ENCODE measurements around the gene POSTN.
"Not testable (repeated sequence)": the region's sequence is repeated elsewhere in the genome, so short reads cannot be mapped to it uniquely, and the experiment has no call there.

Gene POSTN

DNA sequence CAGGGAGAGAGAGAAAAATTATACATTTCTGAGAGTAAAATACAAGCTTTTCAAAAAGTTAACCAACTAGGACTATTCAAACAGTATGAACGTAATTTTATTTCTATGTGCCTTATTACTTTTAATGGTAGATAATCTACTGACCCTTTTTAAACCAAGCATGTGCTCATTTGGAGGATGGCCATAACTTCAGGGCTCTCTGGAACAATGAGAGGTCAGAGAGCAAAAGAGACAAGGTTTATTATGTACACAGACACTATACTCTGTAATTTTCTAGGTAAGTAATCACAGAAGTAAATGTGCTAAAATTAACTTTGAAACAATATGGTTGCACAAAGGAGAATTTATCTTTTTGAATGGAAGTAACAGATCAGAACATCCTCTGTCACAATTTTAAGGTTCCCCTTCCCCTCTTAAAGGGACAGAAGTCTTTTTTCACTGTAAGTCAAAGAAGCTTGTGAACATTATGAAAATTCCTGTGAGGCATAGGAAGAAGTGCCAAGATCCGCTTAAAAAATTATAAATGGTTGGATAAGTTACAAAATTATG lies 1.0 kb downstream of the POSTN start:
- no peak for DNase-seq (ENCODE audit: low read depth)

GRCh38 chr13:37596805-37597204 lies 1.8 kb downstream of the POSTN start:
- DNase-seq (ENCODE audit: low read depth) = no peak

DNA sequence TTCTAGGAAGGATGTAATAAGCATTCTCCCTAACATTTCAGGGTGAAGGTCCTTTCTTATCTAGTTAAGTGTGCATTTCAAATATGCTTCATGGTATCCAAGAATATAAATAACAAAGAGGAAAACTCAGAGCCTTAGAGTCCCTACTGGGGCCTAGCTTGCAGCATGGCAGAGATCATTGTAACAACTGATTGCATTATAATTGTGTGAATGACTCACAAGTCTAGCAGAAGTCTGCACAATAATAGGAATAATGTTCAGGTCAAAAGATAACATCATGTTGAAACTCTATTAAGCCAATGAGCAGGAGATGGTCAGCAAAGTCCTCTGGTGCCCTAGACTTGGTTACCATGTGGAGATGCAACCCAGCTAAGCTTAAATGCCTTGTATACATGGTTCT lies 3.4 kb downstream of the POSTN start:
- DNase-seq (ENCODE audit: low read depth) = no peak

GRCh38 chr13:37594550-37594949 lies 4.0 kb downstream of the POSTN start:
- no peak for DNase-seq (ENCODE audit: low read depth)

DNA sequence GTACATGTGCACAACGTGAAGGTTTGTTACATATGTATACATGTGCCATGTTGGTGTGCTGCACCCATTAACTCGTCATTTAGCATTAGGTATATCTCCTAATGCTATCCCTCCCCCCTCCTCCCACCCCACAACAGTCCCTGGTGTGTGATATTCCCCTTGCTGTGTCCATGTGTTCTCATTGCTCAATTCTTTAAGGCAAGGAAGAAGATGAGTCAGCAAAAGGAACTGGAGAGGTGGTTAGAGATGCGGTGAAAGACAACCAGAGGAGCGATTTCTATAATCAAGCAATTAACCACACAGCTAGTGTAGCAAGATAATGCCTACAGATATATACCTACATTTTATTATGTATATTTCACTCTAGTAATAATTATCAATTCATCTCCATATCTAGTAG lies 9.2 kb downstream of the POSTN start:
- DNase-seq (ENCODE audit: low read depth) = not testable (repeated sequence)

DNA sequence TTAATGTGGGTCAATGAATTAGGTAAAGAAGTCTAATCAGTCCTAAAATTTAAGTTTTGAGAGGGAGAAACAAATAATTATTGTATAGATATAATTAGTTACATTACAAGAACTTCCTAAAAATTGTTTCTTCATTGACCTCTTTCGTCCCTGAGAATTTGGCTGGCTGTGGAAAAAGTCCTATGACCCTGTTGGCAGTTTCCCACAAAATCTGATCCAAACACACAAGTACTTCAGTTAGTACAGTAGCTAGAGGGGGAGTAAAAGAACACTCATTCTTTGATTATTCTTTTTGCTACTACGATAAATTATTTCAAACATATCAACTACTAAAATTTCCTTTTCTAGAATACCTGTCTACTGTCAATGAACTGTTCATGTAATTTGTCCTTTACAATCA lies 11.3 kb downstream of the POSTN start:
- no peak for DNase-seq (ENCODE audit: low read depth)

DNA sequence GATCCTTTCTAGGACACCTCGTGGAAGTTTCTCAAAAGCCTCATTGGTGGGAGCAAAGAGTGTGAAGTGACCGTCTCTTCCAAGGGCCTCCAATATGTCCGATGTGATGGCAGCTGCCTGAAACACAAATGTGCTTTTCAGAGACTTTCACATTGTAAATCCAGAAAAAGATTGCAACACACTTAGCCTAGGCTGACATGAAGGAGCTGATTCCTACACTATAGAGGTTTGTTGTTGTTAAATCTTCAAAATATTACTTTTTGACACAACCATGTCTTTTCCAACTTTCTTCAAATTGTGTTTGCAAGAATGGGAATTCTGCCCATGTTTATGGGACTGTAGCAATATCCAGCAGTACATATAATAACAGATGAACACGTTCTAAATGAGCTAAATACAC lies 12.4 kb downstream of the POSTN start:
- no peak for DNase-seq (ENCODE audit: low read depth)

DNA sequence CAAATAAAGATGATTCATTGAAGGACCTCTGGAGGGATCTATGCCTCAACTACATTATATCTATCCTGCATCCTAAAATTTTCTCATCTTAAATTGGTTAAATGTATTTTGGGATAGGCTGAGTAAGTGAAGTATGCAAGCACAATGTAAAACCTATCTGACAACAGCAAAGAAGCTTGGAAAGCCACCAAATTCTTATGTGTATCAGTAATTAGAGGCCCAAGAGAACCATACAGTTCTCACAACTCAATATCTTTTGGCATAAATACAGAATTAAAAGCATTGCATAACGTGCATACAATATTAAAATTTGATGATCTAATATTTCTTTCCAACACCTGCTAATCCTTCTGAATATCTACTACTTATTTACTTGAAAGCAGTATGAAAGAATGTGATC lies 13.0 kb downstream of the POSTN start:
- DNase-seq (ENCODE audit: low read depth) = no peak

GRCh38 chr13:37576601-37577000 lies 22.0 kb downstream of the POSTN start:
- no peak for DNase-seq (ENCODE audit: low read depth)

DNA sequence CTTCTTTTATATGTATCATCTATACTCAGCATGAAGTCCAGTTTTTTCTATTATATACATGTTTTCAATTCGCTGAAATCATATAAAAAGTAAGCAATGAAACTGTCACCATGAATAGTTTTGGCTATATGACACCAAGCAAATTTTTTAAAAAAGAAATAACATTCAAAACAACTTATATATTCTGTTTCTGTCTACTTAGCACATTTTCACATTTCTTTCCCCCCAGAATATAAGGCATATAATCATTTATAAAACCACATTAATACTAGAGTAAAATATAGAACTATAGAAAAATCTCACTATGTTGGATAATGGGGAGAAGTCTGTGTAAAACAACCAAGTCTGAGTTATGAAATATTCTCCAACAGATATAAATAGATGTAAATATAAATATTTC lies 33.1 kb downstream of the POSTN start:
- DNase-seq (ENCODE audit: low read depth) = no peak

- no peak for DNase-seq (ENCODE audit: low read depth)
Measured at GRCh38 chr13:37561031-37561430, 37.5 kb downstream of the POSTN start.

GRCh38 chr13:37560526-37560925 lies 38.0 kb downstream of the POSTN start:
- DNase-seq (ENCODE audit: low read depth) = no peak

- not testable (repeated sequence) for DNase-seq (ENCODE audit: low read depth)
Measured at GRCh38 chr13:37558766-37559165, 39.8 kb downstream of the POSTN start.

- no peak for DNase-seq (ENCODE audit: low read depth)
Measured at GRCh38 chr13:37546087-37546486, 52.5 kb downstream of the POSTN start.

- no peak for DNase-seq (ENCODE audit: low read depth)
Measured at GRCh38 chr13:37544995-37545394, 53.6 kb downstream of the POSTN start.

DNA sequence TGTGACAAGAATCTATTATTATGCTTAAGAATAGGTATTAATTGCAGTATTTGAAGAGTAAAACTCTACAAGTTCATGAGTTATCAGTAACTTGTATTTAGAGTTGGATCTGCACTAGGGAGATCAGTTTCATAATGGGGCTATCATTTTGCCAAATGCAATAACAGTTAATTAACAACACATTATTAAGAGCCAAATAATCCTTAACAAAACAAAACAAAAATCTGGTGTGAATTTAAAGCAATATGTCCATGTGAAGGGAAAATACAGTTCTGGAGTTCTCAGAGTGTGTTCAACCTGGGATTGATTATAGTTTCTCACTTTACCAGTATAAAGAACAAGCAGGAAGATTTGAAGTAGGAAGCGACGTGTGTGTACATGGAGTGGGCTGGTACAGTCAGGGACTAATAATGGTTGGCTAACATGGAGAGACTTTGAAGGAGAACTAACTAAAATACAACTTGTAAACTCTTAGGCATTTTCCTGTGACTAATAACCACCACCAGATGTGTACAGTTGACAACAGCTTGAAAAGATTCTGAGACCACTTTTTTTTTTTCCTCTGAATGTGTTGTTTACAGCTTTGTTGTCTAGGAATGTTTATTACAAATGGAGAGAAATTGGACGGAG lies 58.5 kb downstream of the POSTN start:
- no peak for DNase-seq (ENCODE audit: low read depth)

- DNase-seq (ENCODE audit: low read depth) = no peak
Measured at GRCh38 chr13:37539170-37539569, 59.4 kb downstream of the POSTN start.

GRCh38 chr13:37535501-37535900 lies 63.1 kb downstream of the POSTN start:
- no peak for DNase-seq (ENCODE audit: low read depth)

- no peak for DNase-seq (ENCODE audit: low read depth)
Measured at GRCh38 chr13:37534676-37535075, 63.9 kb downstream of the POSTN start.

DNA sequence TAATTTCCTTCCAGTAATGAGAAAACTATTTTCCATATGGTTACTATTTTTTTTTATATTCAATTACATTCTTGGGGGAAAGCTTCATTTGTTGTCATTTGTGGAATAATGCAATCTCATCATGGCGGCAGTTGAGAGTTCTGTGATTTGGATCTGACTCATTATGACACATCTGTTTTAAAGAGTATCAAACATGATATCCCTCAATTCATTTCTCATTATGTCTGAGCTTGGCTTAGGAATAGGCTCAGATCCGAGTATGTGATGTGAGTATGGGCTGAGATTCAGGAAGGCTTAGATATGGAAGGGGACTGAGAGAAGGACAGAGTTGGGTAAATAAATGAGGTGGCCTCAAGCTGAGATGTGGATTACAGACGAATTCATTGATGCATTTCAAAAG lies 64.4 kb downstream of the POSTN start:
- no peak for DNase-seq (ENCODE audit: low read depth)

DNA sequence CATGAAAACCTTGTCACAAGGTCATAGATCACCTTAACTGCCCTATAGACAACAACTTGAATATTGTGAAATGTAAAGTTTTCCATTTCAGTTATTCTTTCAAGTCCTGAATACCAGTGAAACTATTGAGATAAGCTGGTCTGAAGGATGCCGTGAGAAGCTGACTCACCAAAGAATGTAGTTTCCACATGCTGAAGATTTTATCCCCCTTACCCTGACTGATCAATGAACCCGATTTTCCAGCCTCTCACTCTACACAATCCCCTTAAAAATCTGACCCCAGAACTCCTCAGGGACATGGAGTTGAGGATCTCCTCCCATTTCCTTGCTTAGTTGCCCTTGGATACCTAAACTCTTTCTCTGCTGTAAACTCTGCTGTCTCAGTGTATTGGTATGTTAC lies 67.5 kb downstream of the POSTN start:
- DNase-seq (ENCODE audit: low read depth) = no peak

GRCh38 chr13:37529751-37530385 lies 68.7 kb downstream of the POSTN start:
- no peak for DNase-seq (ENCODE audit: low read depth)

DNA sequence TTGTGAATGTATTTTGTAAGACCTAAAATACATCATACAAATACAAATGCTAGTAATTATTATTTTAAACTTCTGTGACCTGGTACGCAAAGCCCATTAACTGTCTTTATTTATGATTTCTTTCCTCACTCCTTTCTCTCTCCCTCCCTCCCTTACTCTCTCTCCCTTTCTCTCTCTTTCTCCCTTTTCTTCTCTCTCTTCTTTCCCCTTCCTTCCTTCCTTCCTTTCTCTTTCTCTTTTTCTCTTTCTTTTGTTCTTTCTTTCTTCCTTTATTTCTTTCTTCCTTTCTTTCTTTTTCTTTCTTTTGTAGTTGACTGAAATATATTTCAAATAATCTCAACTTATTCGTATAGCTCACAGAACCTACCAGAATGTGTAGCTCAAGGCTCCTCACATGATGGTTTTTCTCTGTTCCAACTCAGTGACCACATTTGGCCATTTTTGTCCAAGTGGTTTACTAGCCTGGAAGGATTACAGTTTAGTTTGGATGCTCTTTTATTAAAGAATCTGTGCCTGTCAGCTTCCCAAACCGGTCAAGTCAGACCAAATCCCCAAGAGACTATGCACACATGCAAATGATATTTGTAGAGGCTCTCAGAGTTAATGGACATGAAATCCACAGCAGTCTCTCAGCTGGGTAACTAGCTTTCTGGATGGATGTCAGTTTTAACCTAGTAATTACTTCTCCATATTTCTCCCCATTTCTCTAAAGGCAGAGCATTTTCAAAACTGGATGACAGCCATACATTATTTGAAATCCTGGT lies 71.7 kb downstream of the POSTN start:
- no peak for DNase-seq (ENCODE audit: low read depth)
